Measurements from ENCODE around the gene PTPRE. TPM values are rescaled to one million over a fixed set of nuclear protein-coding genes. Genes with fewer than 3 reads are reported as not detected.

Gene PTPRE
- total RNA-seq, 1 experiment from 2014 or later = 12.3 TPM

- TF ChIP-seq ZBTB33 (IDR thresholded peaks at IDR 0.05; ENCODE audit: extremely low read depth, insufficient replicate concordance, low read length) = no peak
- no peak for TF ChIP-seq CBX3 (IDR thresholded peaks at IDR 0.05; ENCODE audit: low read depth)
- TF ChIP-seq CTCF (IDR thresholded peaks at IDR 0.05 in 2 of 3, conservative IDR thresholded peaks at IDR 0.05 in 1 of 3; ENCODE audit: borderline replicate concordance in 1 of 3, insufficient read depth in 1 of 3, low read depth in 2 of 3, low read length in 2 of 3) = no peak
- no peak for TF ChIP-seq RAD21 (IDR thresholded peaks at IDR 0.05; ENCODE audit: low read depth)
- no peak for TF ChIP-seq EZH2phosphoT487 (IDR thresholded peaks at IDR 0.05; ENCODE audit: borderline replicate concordance)
- TF ChIP-seq TCF7L2 (IDR thresholded peaks at IDR 0.05; ENCODE audit: borderline replicate concordance, extremely low read depth, insufficient read depth, insufficient read length) = no peak
- no peak for TF ChIP-seq MAX (IDR thresholded peaks at IDR 0.05)
These were observed 40.5 kb upstream of the PTPRE start (continued) for GRCh38 chr10:127866276-127867013.

- Histone ChIP-seq H3K4me1 (ENCODE audit: control insufficient read depth in 1 of 2, insufficient read depth in 2 of 2, low read length in 2 of 2) (no peaks in the 10 kb centered on the region), H4K20me1 (ENCODE audit: insufficient read depth) (no peaks in the 10 kb centered on the region), H2AFZ (ENCODE audit: low read depth, low read length, poor library complexity, severe bottlenecking) (no peak overlapping the region), H3K9me3 (ENCODE audit: control insufficient read depth in 1 of 2, insufficient read depth in 1 of 2, low read depth in 1 of 2, low read length in 2 of 2) (peaks cover 6% of the 10 kb centered on the region in 2 experiments; a peak in 2 of 4 replicates), H3K79me2 (ENCODE audit: insufficient read depth, low read length) (no peaks in the 10 kb centered on the region), H3K27ac (ENCODE audit: low read depth, low read length) (no peak overlapping the region), H3K27me3 (ENCODE audit: insufficient read depth, low read length) (peaks cover 4% of the 10 kb centered on the region; the same call in 1 of the 2 replicates), H3K9me2 (ENCODE audit: insufficient read depth) (no peaks in the 10 kb centered on the region), H3K4me3 (replicated peaks in 1 of 2; ENCODE audit: low read depth in 1 of 2, low read length in 2 of 2) (no peak overlapping the region), H3K36me3 (ENCODE audit: control insufficient read depth in 1 of 2, insufficient read depth in 2 of 2, low read length in 2 of 2) (no peaks in the 10 kb centered on the region), H3K9ac (ENCODE audit: low read length) (no peak overlapping the region), H3K4me2 (ENCODE audit: low read length) (no peak overlapping the region)
- intact Hi-C loops (cut with micrococcal nuclease) = no loop called here
- ChIA-PET RAD21 (ENCODE audit: low non-redundant PET in 1 of 2, low total read pairs in 2 of 2, uncharacterized antibody in 2 of 2, unreplicated experiment in 2 of 2) (no interaction called here), CTCF (no interaction called here), POLR2A (no interaction called here)
- ATAC-seq = no peak
- no TSS peak for BruUV-seq (replicated peaks)
- no peak for DNase-seq (ENCODE audit: low read depth, low spot score)
- no peak for TF ChIP-seq SIN3A (IDR thresholded peaks at IDR 0.05; ENCODE audit: low read depth)
- no peak for TF ChIP-seq EGR1 (IDR thresholded peaks at IDR 0.05; ENCODE audit: low read depth)
- TF ChIP-seq ELF1 (IDR thresholded peaks at IDR 0.05; ENCODE audit: borderline replicate concordance, low read depth) = no peak
- no peak for TF ChIP-seq REST (IDR thresholded peaks at IDR 0.05; ENCODE audit: low read depth)
- no peak for TF ChIP-seq CTCF (IDR thresholded peaks at IDR 0.05 in 2 of 3, conservative IDR thresholded peaks at IDR 0.05 in 1 of 3; ENCODE audit: borderline replicate concordance in 1 of 3, insufficient read depth in 1 of 3, low read depth in 2 of 3, low read length in 2 of 3)
These were observed 39.1 kb upstream of the PTPRE start for GRCh38 chr10:127867805-127868204.

Measured in HCT116 (cell line).